ENCODE data around the gene RIMBP3B.
"Not testable (repeated sequence)": the region's sequence is repeated elsewhere in the genome, so short reads cannot be mapped to it uniquely, and the experiment has no call there.

The RIMBP3B gene

GRCh38 chr22:21418974-21419638 is 35.6 kb downstream of the RIMBP3B start:
- DNase-seq = not testable (repeated sequence)

GRCh38 chr22:21420180-21420763 is 36.7 kb downstream of the RIMBP3B start:
- DNase-seq = not testable (repeated sequence)

- DNase-seq = not testable (repeated sequence)
Observed at GRCh38 chr22:21424084-21424709, 40.6 kb downstream of the RIMBP3B start.

- DNase-seq = not testable (repeated sequence)
Observed at GRCh38 chr22:21434378-21435233, 51.1 kb downstream of the RIMBP3B start.

GRCh38 chr22:21435998-21436810 is 52.7 kb downstream of the RIMBP3B start:
- not testable (repeated sequence) for DNase-seq

- not testable (repeated sequence) for DNase-seq
Observed at GRCh38 chr22:21438013-21438412, 54.5 kb downstream of the RIMBP3B start.
